NCI-H1417 treated with DMSO at 0.1 percent for 48 hours (cell line): ENCODE measurements around the gene EREG.

Experiments
- DNase-seq: peaks from one replicate; lab custom pipeline; 2025; lab: John Stamatoyannopoulos, UW

EREG gene

GRCh38 chr4:74344031-74344430, 20.9 kb upstream of the EREG start:
- DNase-seq, result no peak

- no peak for DNase-seq
Observed at GRCh38 chr4:74353858-74354257, 11.1 kb upstream of the EREG start.

GRCh38 chr4:74357965-74358364, 7.0 kb upstream of the EREG start:
- no peak for DNase-seq

GRCh38 chr4:74361671-74362070, 3.3 kb upstream of the EREG start:
- DNase-seq, result no peak

GRCh38 chr4:74362347-74362746, 2.6 kb upstream of the EREG start:
- no peak for DNase-seq

- DNase-seq, result no peak
Observed at GRCh38 chr4:74364256-74364651, 691 bp upstream of the EREG start.

GRCh38 chr4:74365761-74366160, 816 bp downstream of the EREG start:
- peak; percentile 42 for DNase-seq

- no peak for DNase-seq
Observed at GRCh38 chr4:74366367-74366911, 1.5 kb downstream of the EREG start.

GRCh38 chr4:74367656-74368290, 2.8 kb downstream of the EREG start:
- DNase-seq, result no peak

GRCh38 chr4:74368596-74368995, 3.7 kb downstream of the EREG start:
- no peak for DNase-seq

- DNase-seq, result no peak
Observed at GRCh38 chr4:74369855-74370254, 4.9 kb downstream of the EREG start.

GRCh38 chr4:74370912-74371311, 6.0 kb downstream of the EREG start:
- no peak for DNase-seq

- DNase-seq, result no peak
Observed at GRCh38 chr4:74374128-74374527, 9.2 kb downstream of the EREG start.

- DNase-seq, result no peak
Observed at GRCh38 chr4:74374561-74375327, 9.8 kb downstream of the EREG start.

GRCh38 chr4:74375824-74376426, 11.0 kb downstream of the EREG start:
- no peak for DNase-seq

- no peak for DNase-seq
Observed at GRCh38 chr4:74376888-74377483, 12.0 kb downstream of the EREG start.

- no peak for DNase-seq
Observed at GRCh38 chr4:74377714-74378113, 12.8 kb downstream of the EREG start.

GRCh38 chr4:74378573-74378972, 13.6 kb downstream of the EREG start:
- no peak for DNase-seq

- DNase-seq, result no peak
Observed at GRCh38 chr4:74379912-74380311, 15.0 kb downstream of the EREG start.

GRCh38 chr4:74385386-74385785, 20.4 kb downstream of the EREG start:
- DNase-seq, result no peak

- DNase-seq, result no peak
Observed at GRCh38 chr4:74386159-74386558, 21.2 kb downstream of the EREG start.

- no peak for DNase-seq
Observed at GRCh38 chr4:74387790-74388189, 22.8 kb downstream of the EREG start.

GRCh38 chr4:74389494-74389893, 24.5 kb downstream of the EREG start:
- no peak for DNase-seq
